Activated CD8-positive, alpha-beta memory T cell treated with anti-CD3 and anti-CD28 coated beads, Interleukin-2, amount 50 U/mL, for 1 hour (primary cell): ENCODE measurements around the gene PCDHGA7.
"Not testable (repeated sequence)": the region's sequence is repeated elsewhere in the genome, so short reads cannot be mapped to it uniquely, and the experiment has no call there.

Experiments used
- DNase-seq: peaks from one replicate; pipeline ENCODE4 v3.0.0-alpha.2; 2020; ENCODE audit errors: extremely low read depth

Gene PCDHGA7

DNA sequence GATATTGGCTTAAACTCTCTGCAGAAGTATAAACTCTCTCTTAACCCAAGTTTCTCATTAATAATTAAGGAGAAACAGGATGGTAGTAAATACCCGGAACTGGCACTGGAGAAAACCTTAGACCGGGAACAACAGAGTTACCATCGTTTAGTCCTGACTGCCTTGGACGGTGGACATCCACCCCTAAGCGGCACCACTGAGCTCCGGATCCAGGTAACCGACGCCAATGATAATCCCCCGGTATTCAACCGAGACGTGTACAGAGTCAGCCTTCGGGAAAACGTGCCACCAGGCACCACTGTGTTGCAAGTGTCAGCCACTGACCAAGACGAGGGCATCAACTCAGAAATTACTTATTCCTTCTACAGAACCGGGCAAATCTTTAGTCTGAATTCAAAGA is 16.1 kb downstream of the PCDHGA7 start:
- DNase-seq: no peak

DNA sequence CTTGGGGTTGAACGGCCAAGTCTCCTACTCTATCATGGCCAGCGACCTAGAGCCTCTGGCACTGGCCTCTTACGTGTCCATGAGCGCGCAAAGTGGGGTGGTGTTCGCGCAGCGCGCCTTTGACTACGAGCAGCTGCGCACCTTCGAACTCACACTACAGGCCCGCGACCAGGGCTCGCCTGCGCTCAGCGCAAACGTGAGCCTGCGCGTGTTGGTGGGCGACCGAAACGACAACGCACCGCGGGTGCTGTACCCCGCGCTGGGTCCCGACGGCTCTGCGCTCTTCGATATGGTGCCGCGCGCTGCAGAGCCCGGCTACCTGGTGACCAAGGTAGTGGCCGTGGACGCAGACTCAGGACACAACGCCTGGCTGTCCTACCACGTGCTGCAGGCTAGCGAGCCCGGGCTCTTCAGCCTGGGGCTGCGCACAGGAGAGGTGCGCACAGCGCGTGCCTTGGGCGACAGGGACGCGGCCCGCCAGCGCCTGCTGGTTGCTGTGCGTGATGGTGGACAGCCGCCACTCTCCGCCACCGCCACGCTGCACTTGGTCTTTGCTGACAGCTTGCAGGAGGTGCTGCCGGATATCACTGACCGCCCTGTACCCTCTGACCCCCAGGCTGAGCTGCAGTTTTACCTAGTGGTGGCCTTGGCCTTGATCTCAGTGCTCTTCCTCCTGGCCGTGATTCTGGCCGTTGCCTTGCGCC is 17.2 kb downstream of the PCDHGA7 start:
- no peak for DNase-seq

DNA sequence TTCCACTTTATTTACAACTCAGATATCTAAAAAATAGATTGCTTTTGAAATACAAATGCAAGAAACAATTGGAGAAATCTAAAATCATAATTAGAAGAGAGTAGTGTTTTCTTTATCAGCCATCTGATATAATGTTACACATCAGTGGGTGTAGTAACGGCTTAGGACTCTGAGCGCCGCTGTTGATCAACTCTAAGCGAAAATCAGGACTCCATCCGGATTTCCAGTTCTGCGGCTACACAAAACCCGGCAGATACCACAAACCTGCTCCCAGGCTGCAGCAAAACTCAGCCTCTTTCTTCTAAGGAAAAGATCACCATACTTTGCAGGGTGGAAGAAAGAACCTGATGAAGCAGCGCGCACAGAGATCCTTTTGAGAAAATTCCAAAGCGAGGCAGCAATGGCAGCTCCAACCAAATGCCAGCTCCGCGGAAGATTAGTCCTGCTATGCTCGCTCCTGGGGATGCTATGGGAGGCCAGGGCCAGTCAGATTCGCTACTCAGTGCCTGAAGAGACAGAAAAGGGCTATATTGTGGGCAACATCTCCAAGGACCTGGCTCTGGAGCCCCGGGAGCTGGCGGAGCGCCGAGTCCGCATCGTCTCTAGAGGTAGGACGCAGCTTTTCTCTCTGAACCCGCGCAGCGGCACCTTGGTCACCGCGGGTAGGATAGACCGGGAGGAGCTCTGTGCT is 20.2 kb downstream of the PCDHGA7 start, which contains the start of gene PCDHGA9:
TSS of gene PCDHGA9 (plus strand) at position 226 of the 691 bp plus-strand sequence. CDS start at position 401, 175 bp downstream.
- no peak for DNase-seq

DNA sequence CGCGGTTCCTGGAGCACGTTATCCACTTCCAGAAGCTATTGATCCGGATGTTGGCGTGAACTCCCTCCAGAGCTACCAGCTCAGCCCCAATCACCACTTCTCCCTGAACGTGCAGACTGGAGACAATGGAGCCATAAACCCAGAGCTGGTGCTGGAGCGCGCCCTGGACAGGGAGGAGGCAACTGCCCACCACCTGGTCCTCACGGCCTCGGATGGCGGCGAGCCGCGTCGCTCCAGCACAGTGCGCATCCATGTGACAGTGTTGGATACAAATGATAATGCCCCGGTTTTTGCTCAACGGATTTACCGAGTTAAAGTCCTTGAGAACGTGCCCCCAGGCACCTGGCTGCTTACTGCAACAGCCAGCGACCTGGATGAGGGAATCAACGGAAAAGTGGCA is 20.8 kb downstream of the PCDHGA7 start:
- DNase-seq: no peak

DNA sequence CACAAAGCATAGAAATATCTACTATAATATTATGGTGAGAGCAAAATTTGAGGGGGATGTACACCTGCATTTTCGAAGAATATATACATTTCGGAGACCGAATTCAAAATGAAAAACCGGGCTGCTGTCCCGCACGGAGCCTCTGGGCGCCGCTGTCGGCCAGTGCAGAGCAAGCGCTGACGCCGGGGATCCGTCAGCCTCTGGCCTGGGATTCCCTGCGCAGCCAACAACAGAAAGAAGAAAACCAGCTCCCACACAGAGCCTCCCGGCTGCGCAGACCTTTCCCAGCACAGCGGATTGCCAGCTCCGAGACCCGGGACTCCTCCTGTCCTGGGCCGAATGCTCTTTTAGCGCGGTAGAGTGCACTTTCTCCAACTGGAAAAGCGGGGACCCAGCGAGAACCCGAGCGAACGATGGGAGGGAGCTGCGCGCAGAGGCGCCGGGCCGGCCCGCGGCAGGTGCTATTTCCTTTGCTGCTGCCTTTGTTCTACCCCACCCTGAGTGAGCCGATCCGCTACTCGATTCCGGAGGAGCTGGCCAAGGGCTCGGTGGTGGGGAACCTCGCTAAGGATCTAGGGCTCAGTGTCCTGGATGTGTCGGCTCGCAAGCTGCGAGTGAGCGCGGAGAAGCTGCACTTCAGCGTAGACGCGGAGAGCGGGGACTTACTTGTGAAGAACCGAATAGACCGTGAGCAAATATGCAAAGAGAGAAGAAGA is 25.4 kb downstream of the PCDHGA7 start, which contains the start of gene PCDHGB6:
TSS of gene PCDHGB6 (plus strand) at position 232 of the 716 bp plus-strand sequence. CDS start at position 414, 182 bp downstream.
- not testable (repeated sequence) for DNase-seq

DNA sequence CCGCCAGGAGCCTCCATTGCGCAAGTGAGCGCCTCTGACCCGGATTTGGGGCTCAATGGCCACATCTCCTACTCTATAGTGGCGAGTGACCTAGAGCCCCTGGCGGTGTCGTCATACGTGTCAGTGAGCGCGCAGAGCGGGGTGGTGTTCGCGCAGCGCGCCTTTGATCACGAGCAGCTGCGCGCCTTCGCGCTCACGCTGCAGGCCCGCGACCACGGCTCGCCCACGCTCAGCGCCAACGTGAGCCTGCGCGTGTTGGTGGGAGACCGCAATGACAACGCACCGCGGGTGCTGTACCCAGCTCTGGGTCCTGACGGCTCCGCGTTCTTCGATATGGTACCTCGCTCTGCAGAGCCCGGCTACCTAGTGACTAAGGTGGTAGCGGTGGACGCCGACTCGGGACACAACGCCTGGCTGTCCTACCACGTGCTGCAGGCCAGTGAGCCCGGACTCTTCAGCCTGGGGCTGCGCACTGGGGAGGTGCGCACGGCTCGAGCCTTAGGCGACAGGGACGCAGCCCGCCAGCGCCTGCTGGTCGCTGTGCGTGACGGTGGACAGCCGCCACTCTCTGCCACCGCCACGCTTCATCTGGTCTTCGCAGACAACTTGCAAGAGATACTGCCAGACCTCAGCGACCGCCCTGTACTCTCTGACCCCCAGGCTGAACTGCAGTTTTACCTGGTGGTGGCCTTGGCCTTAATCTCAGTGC is 27.2 kb downstream of the PCDHGA7 start:
- DNase-seq: no peak

DNA sequence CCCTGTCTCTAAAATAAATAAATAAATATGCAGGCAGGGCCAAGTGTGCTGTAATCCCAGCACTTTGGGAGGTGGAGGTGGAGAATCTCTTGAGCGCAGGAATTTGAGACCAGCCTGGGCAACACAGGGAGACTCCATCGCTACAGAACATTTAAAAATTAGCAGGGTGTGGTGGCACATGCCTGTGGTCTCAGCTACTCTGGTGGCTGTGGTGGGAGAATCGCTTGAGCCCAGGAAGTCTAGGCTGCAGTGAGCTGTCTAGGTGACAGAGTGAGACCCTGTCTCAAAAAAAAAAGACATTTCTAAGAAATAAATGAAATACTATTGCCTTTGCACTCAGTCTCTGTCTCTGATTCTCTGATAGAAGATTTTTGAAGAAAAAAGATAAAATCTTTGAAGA is 29.0 kb downstream of the PCDHGA7 start:
- no peak for DNase-seq

DNA sequence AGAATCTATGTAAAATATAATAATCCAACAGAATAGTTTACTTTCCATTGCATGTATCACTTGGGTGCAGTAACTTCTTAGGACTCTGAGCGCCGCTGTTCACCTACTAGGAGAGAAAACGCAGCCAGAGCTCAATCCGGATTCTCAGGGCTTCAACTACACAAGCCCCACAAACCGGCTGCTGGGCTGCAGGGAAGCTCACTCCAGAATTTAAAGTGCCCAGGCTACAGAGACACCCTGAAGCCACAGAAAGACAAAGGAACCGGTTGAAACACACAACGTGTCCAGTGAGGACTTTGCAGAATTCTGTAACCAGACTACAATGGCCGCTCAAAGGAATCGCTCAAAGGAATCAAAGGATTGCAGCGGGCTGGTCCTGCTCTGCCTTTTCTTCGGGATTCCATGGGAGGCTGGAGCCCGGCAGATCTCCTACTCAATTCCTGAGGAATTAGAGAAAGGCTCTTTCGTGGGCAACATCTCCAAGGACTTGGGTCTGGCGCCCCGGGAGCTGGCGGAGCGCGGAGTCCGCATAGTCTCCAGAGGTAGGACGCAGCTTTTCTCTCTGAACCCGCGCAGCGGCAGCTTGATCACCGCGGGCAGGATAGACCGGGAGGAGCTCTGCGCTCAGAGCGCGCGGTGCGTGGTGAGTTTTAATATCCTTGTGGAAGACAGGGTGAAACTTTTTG is 30.5 kb downstream of the PCDHGA7 start, which contains the start of gene PCDHGA10:
TSS of gene PCDHGA10 (plus strand) at position 134 of the 686 bp plus-strand sequence. CDS start at position 323, 189 bp downstream.
- no peak for DNase-seq

DNA sequence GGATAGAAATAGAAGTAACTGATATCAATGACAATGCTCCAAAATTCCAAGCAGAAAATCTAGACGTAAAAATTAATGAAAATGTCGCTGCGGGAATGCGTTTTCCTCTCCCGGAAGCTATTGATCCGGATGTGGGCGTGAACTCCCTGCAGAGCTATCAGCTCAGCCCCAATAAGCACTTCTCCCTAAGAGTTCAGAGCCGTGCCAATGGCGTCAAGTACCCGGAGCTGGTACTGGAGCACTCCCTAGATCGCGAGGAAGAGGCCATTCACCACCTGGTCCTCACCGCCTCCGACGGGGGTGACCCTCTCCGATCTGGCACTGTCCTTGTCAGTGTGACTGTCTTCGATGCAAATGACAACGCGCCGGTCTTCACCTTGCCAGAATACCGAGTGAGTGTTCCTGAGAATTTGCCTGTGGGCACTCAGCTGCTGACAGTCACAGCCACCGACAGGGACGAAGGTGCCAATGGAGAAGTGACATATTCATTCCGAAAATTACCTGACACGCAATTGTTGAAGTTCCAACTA is 31.1 kb downstream of the PCDHGA7 start:
- DNase-seq: no peak

DNA sequence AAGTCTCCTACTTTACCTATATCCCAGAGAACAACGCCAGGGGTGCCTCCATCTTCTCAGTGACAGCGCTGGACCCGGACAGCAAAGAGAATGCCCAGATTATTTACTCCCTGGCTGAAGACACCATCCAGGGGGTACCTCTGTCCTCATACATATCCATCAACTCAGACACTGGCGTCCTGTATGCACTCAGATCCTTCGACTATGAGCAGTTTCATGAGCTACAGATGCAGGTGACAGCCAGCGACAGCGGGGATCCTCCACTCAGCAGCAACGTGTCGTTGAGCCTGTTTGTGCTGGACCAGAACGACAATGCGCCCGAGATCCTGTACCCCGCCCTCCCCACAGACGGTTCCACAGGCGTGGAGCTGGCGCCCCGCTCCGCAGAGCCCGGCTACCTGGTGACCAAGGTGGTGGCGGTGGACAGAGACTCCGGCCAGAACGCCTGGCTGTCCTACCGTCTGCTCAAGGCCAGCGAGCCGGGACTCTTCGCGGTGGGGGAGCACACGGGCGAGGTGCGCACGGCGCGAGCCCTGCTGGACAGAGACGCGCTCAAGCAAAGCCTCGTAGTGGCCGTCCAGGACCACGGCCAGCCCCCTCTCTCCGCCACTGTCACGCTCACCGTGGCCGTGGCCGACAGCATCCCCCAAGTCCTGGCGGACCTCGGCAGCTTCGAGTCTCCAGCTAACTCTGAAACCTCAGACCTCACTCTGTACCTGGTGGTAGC is 32.2 kb downstream of the PCDHGA7 start:
- DNase-seq: not testable (repeated sequence)

DNA sequence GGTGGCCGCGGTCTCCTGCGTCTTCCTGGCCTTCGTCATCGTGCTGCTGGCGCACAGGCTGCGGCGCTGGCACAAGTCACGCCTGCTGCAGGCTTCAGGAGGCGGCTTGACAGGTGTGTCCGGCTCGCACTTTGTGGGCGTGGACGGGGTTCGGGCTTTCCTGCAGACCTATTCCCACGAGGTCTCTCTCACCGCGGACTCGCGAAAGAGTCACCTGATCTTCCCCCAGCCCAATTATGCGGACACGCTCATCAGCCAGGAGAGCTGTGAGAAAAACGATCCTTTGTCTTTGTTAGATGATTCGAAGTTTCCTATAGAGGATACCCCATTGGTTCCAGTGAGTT is 32.7 kb downstream of the PCDHGA7 start:
- not testable (repeated sequence) for DNase-seq

DNA sequence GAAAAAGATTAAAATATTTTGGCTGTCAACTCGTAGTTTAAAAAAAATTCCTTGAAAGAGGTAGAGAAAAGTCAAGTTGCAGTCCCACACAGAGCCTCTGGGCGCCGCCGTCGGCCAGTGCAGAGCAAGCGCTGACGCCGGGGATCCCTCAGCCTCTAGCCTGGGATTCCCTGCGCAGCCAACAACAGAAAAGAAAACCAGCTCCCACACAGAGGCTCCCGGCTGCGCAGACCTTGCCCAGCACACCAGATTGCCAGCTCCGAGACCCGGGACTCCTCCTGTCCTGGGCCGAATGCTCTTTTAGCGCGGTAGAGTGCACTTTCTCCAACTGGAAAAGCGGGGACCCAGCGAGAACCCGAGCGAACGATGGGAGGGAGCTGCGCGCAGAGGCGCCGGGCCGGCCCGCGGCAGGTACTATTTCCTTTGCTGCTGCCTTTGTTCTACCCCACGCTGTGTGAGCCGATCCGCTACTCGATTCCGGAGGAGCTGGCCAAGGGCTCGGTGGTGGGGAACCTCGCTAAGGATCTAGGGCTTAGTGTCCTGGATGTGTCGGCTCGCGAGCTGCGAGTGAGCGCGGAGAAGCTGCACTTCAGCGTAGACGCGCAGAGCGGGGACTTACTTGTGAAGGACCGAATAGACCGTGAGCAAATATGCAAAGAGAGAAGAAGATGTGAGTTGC is 35.1 kb downstream of the PCDHGA7 start, which contains the start of gene PCDHGB7:
TSS of gene PCDHGB7 (plus strand) at position 184 of the 679 bp plus-strand sequence. CDS start at position 367, 183 bp downstream.
- not testable (repeated sequence) for DNase-seq

DNA sequence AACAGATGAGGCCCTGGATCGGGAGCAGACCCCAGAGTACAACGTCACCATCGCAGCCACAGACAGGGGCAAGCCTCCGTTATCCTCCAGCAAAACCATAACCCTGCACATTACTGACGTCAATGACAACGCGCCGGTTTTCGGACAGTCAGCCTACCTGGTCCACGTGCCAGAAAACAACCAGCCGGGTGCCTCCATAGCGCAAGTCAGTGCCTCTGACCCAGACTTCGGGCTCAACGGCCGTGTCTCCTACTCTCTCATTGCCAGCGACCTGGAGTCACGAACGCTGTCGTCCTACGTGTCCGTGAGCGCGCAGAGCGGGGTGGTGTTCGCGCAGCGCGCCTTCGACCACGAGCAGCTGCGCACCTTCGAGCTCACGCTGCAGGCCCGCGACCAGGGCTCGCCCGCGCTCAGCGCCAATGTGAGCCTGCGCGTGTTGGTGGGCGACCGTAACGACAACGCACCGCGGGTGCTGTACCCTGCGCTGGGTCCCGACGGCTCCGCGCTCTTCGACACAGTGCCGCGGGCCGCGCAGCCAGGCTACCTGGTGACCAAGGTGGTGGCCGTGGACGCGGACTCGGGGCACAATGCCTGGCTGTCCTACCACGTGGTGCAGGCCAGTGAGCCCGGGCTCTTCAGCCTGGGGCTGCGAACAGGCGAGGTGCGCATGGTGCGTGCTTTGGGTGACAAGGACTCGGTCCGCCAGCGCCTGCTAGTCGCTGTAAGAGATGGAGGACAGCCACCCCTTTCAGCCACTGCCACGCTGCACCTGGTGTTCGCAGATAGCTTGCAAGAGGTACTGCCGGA is 36.7 kb downstream of the PCDHGA7 start:
- no peak for DNase-seq

DNA sequence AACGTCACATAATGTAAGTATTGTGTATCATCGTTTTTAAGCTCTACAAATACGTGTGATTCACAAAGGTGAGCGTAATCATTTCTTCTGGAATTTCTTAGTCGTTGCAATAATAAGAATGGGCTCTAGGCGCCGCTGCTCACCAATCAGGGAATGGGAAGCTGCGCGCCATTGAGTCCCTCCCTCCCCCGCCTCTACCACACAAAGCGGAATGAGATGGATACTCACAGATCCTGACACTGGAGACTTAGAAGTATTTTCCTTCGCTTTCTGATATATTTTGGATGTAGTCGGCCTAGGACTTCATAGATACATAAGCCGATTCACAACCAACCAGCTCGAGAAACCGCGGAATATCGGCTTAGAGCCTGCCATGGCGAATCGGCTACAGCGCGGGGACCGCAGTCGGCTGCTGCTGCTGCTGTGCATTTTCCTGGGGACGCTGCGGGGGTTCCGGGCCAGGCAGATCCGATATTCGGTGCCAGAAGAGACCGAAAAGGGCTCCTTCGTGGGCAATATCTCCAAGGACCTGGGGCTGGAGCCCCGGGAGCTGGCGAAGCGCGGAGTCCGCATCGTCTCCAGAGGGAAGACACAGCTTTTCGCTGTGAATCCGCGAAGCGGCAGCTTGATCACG is 38.4 kb downstream of the PCDHGA7 start, which contains the start of gene PCDHGA11:
TSS of gene PCDHGA11 (plus strand) at position 197 of the 634 bp plus-strand sequence. CDS start at position 374, 177 bp downstream.
- DNase-seq: no peak

DNA sequence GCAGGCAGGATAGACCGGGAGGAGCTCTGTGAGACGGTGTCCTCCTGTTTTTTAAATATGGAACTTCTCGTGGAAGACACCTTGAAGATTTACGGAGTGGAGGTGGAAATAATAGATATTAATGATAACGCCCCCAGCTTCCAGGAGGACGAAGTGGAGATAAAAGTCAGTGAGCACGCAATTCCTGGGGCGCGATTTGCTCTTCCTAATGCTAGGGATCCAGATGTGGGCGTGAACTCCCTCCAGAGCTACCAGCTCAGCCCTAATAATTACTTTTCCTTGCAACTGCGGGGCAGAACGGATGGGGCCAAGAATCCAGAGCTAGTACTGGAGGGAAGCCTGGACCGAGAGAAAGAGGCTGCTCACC is 38.9 kb downstream of the PCDHGA7 start:
- no peak for DNase-seq

DNA sequence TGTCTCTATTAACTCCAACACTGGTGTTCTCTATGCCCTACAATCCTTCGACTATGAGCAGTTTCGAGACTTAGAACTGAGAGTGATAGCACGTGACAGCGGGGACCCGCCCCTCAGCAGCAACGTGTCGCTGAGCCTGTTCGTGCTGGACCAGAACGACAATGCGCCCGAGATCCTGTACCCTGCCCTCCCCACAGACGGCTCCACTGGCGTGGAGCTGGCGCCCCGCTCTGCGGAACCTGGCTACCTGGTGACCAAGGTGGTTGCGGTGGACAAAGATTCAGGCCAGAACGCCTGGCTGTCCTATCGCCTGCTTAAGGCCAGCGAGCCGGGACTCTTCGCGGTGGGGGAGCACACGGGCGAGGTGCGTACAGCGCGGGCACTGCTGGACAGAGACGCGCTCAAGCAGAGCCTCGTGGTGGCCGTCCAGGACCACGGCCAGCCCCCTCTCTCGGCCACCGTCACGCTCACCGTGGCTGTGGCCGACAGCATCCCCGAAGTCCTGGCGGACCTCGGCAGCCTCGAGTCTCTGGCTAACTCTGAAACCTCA is 40.3 kb downstream of the PCDHGA7 start:
- DNase-seq: no peak

DNA sequence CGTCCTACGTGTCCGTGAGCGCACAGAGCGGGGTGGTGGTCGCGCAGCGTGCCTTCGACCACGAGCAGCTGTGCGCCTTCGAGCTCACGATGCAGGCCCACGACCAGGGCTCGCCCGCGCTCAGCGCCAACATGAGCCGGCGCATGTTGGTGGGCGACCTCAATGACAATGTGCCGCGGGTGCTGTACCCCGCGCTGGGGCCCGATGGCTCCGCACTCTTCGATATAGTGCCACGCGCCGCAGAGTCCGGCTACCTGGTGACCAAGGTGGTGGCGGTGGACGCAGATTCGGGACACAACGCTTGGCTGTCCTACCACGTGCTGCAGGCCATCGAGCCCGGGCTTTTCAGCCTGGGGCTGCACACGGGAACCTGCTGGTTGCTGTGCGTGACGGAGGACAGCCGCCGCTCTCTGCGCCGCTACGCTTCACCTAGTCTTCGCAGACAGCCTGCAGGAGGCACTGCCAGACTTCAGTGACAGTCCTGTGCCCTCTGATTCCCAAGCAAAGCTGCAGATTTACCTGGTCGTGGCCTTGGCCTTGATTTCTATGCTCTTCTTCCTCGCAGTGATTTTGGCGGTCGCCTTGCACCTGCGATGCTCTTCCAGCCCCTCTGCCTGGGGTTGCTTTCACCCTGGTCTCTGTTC is 45.4 kb downstream of the PCDHGA7 start:
- DNase-seq: no peak
